Stimulated activated CD8-positive, alpha-beta memory T cell treated with anti-CD3 and anti-CD28 coated beads, Interleukin-4, amount 100 ng/mL, for 24 hours (primary cell): ENCODE measurements around the gene ANKRD27.
"Not testable (repeated sequence)": the region's sequence is repeated elsewhere in the genome, so short reads cannot be mapped to it uniquely, and the experiment has no call there.

Source experiments
- DNase-seq: peaks from one replicate; pipeline ENCODE4 v3.0.0-alpha.2; 2020; ENCODE audit warnings: low read depth

The ANKRD27 gene

DNA sequence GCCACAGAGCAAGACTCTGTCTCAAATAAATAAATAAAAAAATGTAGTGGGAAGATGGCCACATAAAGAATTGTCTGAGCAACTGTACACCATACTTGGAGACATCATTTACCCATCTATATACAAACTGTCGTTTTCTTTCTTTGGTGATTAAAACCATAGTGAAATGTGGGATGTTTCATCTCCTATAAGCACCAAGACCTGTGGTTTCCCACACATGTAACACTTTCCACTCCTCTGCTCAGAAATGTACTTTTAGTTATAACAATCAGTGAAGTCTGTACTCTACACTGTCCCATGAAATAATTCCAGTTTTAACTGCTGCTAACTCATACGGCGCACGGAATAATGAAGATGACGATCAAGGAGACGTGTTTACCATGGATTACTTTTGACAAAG is 75.7 kb downstream of the ANKRD27 start:
- no peak for DNase-seq

DNA sequence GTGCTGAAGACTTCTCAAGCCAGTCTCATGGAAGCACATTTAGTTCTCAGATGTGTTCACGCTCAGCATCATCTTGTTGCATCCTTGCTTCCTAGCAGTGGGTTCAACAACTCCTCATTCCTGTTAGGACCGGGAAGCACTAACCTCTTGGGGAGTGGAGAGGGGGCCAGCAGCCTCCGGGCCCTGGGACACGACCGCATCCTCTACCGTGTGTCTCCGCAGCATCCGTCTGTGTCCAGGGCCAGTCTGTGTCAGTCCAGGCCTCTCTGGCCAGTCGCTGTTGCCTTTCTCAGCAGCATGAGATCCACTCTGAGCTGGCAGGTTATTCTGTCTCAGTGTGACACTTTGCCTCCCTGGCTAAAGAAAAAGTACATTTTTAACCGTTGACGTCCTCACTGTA is 77.0 kb downstream of the ANKRD27 start:
- no peak for DNase-seq

- DNase-seq, result no peak
Measured at GRCh38 chr19:32595491-32595890, 79.5 kb downstream of the ANKRD27 start.

GRCh38 chr19:32594021-32594420 is 81.0 kb downstream of the ANKRD27 start:
- DNase-seq, result no peak

GRCh38 chr19:32587747-32588504 is 87.1 kb downstream of the ANKRD27 start:
- DNase-seq, result not testable (repeated sequence)

DNA sequence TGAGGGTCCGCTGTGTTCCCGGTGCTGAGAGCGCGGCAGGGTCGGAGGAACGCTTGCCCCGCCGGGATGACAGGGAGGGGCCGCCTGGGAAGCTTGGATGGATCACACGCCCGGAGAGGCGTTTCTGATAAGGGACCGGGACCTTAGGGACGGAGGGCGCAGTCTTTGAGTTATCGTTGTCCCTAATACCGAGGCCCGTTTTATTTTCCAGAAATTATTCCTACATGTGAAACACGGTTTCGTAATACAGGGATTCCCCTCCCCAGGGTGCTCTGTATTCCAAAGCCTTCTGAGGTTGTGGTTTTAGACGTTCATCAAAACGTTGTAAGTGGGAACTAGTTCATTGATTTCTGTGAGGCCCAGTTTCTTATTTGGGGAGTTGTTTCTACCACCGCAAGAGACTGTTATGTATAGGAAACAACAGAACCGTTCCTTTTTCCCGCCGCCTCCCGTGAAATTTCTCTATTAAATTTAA is 93.2 kb downstream of the ANKRD27 start:
- no peak for DNase-seq

- DNase-seq, result peak; percentile 98
Measured at GRCh38 chr19:32580901-32581704, 93.9 kb downstream of the ANKRD27 start, which contains the start of gene PDCD5. Gene PDCD5 (plus strand): TSS chr19:32581190. CDS start chr19:32581262, 72 bp downstream.

DNA sequence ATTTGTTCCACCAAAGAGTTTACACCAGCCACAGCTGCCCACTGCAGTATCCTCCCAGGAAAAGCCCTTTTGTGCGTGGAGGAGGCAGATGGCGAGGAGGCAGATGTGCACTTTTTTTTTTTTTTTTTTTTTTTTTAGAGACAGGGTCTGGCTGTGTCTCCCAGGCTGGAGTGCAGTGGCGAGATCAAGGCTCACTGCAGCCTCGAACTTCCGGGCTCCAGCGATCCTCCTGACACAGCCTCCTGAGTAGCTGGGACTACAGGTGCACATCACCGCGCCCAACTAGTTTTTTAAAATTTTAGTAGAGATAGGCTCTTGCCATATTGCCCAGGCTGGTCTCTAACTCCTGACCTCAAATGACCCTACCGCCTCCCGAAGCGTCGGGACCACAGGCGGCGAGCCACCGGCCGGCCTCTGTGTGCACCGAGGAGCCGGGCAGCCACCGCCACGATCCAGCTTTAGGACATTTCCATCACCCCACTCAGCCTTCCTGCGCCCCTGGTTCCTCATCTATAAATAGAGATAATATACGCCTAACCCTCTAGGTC is 94.6 kb downstream of the ANKRD27 start:
- DNase-seq, result no peak

GRCh38 chr19:32576790-32577189 is 98.2 kb downstream of the ANKRD27 start:
- DNase-seq, result no peak

DNA sequence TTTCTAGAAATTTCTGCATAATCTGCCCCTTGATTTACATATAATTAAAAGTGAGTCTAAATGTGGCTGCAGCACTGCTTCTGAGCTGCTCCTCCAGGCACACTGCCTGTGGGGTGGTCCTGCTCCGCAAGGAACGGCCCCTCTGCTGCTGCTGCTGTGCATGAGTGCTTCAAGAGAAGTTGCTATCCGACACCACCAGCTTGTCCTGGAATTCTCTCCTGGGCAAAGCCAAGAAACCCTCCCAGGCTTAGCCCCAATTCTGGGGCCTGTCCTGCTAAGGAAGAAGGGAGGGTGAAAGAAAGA is 101.5 kb downstream of the ANKRD27 start:
- no peak for DNase-seq

DNA sequence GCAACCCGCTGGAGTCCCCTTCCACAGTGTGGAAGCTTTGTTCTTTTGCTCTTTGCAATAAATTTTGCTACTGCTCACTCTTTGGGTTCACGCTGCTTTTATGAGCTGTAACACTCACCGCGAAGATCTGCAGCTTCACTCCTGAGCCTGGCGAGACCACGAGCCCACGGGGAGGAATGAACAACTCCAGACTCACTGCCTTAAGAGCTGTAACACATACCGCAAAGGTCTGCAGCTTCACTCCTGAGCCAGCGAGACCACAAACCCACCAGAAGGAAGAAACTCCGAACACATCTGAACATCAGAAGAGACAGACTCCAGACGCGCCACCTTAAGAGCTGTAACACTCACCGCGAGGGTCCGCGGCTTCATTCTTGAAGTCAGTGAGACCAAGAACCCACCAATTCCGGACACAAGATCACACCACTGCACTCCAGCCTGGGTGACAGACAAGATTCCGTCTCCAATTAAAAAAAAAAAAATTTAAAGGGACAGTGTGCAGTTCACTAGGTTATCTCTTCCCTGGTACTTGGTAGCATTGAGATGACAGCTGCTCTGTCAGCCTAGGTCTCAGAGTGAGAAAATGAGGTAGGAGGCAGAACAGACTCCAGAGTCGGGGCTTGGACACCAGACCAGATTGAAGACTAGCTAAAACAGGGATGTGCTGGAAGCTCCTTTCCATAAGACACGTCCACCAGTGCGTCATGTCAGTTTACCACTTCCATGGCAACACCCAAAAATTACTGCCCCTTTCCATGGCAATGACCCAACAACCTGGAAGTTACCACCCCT is 102.1 kb downstream of the ANKRD27 start:
- not testable (repeated sequence) for DNase-seq

- DNase-seq, result not testable (repeated sequence)
Measured at GRCh38 chr19:32571471-32572075, 103.4 kb downstream of the ANKRD27 start.

- peak; percentile 8 for DNase-seq
Measured at GRCh38 chr19:32570081-32570785, 104.7 kb downstream of the ANKRD27 start.

- no peak for DNase-seq
Measured at GRCh38 chr19:32567486-32567885, 107.5 kb downstream of the ANKRD27 start.

- no peak for DNase-seq
Measured at GRCh38 chr19:32566246-32566830, 108.6 kb downstream of the ANKRD27 start.

DNA sequence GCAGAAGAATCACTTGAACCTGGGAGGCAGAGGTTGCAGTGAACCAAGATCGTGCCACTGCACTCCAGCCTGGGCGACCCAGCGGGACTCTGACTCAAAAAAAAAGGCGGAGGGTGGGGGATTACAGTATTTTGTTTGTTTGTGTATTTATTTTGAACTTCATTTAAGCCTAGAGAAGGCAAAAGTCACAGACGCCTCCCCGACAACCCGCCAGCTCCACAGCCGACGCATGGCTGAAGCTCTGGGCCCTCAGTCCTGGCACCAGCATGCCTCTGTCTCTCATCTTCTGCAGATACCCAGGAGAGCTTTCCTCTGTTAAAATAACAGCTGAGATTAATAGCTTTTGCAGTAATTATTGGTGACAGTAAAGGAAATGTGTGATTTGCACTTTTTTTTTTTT is 111.2 kb downstream of the ANKRD27 start:
- DNase-seq, result no peak

- no peak for DNase-seq
Measured at GRCh38 chr19:32558607-32559228, 116.3 kb downstream of the ANKRD27 start.

GRCh38 chr19:32555786-32556185 is 119.2 kb downstream of the ANKRD27 start:
- DNase-seq, result no peak

- DNase-seq, result no peak
Measured at GRCh38 chr19:32550666-32551065, 124.3 kb downstream of the ANKRD27 start.
